AG04450 (cell line): ENCODE results near the gene USH2A. TPM values are rescaled to one million over a fixed set of nuclear protein-coding genes. Genes with fewer than 3 reads are reported as not detected.

Source experiments
- CTCF ChIA-PET: fragments of 300-600, 350-600 bp; formaldehyde crosslinking; extraction: SDS; loops from one replicate; lab custom pipeline; 2022; ENCODE audit warnings: antibody characterized with exemption, inconsistent platforms; lab: Charles Lee
- POLR2A ChIA-PET: fragments of 350-600 bp; formaldehyde crosslinking; extraction: SDS; loops from one replicate; lab custom pipeline; 2021; ENCODE audit warnings: antibody characterized with exemption, inconsistent platforms; lab: Yijun Ruan, JAX
- DNase-seq: peaks from one replicate; pipeline ENCODE4 v3.0.0-alpha.2; 2011; ENCODE audit warnings: low read depth, low spot score
- H3K27ac ChIP-seq: one replicate; pipeline ENCODE4 v1.5.1; 2012; ENCODE audit warnings: low read depth, low read length, control low read depth
- H3K27me3 ChIP-seq: one replicate; pipeline ENCODE4 v1.6.0; 2012; ENCODE audit warnings: low read length; ENCODE audit not compliant: control insufficient read depth, insufficient read depth
- H3K4me3 ChIP-seq: 2 replicates; pipeline ENCODE4 v1.5.1; 2011; ENCODE audit warnings: mild to moderate bottlenecking, low read depth, low read length, control low read depth
- H3K9me3 ChIP-seq: 2 replicates; pipeline ENCODE4 v1.5.1; 2012; ENCODE audit warnings: low read length; ENCODE audit not compliant: control insufficient read depth, insufficient read depth
- CTCF ChIP-seq: IDR thresholded peaks from 2 replicates; pipeline ENCODE4 v1.5.1; 2011; ENCODE audit warnings: low read depth, low read length, control low read depth, inconsistent platforms
- polyA plus RNA-seq: library from polyadenylated mRNA; depleted of rRNA; stranded (reverse); fragments of >200 nt; gene quantifications from 2 replicates; pipeline ENCODE4 v1.2.3, GENCODE V29; 2011

The USH2A gene
- polyA plus RNA-seq, 1 experiment, result 0.01 TPM

GRCh38 chr1:216123446-216124191, 299.6 kb downstream of the USH2A start:
- Histone ChIP-seq H3K4me3 (no peak overlapping the region), H3K27ac (no peak overlapping the region), H3K27me3 (no peaks in the 10 kb centered on the region), H3K9me3 (no peaks in the 10 kb centered on the region)
- TF ChIP-seq CTCF, result no peak
- no peak for DNase-seq
- ChIA-PET CTCF (interaction anchor here (0.6 to 1.4 kb wide), 3 partner anchors 98 to 600 kb away, joined by 3 to 6 read pairs (median 4); partner anchors contain the start of gene ESRRG), POLR2A (no interaction called here)

- DNase-seq, result peak; percentile 11
- TF ChIP-seq CTCF, result peak; percentile 77
- no peak overlapping the region for H3K4me3 ChIP-seq
- ChIA-PET CTCF (interaction anchor here (0.6 to 1.8 kb wide), 13 partner anchors 11 to 483 kb away, joined by 3 to 8 read pairs (median 3); no protein-coding TSS in a partner anchor), POLR2A (no interaction called here)
- H3K27me3 ChIP-seq, result no peaks in the 10 kb centered on the region
- H3K9me3 ChIP-seq, result no peaks in the 10 kb centered on the region
- H3K27ac ChIP-seq, result no peak overlapping the region
Observed at GRCh38 chr1:216119600-216119999, 303.6 kb downstream of the USH2A start.

- TF ChIP-seq CTCF, result no peak
- Histone ChIP-seq H3K27me3 (no peaks in the 10 kb centered on the region), H3K9me3 (no peaks in the 10 kb centered on the region), H3K4me3 (no peak overlapping the region), H3K27ac (no peak overlapping the region)
- CTCF ChIA-PET, result interaction anchor here (0.7 to 3.0 kb wide), 3 partner anchors 107 to 1642 kb away, joined by 3 to 18 read pairs (median 3); no protein-coding TSS in a partner anchor
- POLR2A ChIA-PET, result no interaction called here
- no peak for DNase-seq
Observed at GRCh38 chr1:216114180-216114579, 309.1 kb downstream of the USH2A start.

- TF ChIP-seq CTCF, result no peak
- Histone ChIP-seq H3K27ac (no peak overlapping the region), H3K9me3 (no peaks in the 10 kb centered on the region), H3K4me3 (no peak overlapping the region), H3K27me3 (no peaks in the 10 kb centered on the region)
- CTCF ChIA-PET, result interaction anchor here (2.5 to 3.0 kb wide), 2 partner anchors 107 to 108 kb away, joined by 18 to 26 read pairs; no protein-coding TSS in a partner anchor
- POLR2A ChIA-PET, result no interaction called here
- no peak for DNase-seq
Observed at GRCh38 chr1:216113181-216113580, 310.1 kb downstream of the USH2A start.

- no peak for DNase-seq
- H3K4me3 ChIP-seq, result no peak overlapping the region
- no peak overlapping the region for H3K27ac ChIP-seq
- POLR2A ChIA-PET, result no interaction called here
- peak; percentile 52 for TF ChIP-seq CTCF
- no peaks in the 10 kb centered on the region for H3K9me3 ChIP-seq
- CTCF ChIA-PET, result interaction anchor here (0.6 to 2.5 kb wide), 8 partner anchors 22 to 630 kb away, joined by 3 to 26 read pairs (median 3); no protein-coding TSS in a partner anchor
- no peaks in the 10 kb centered on the region for H3K27me3 ChIP-seq
Observed at GRCh38 chr1:216111842-216112241, 311.4 kb downstream of the USH2A start.
